Measurements from ENCODE around the gene PMEPA1.

- TF ChIP-seq YY1 (IDR thresholded peaks at IDR 0.05; ENCODE audit: insufficient read depth, insufficient read length): no peak
- TF ChIP-seq ZNF274 (IDR thresholded peaks at IDR 0.05; ENCODE audit: low read depth, low read length): no peak
- TF ChIP-seq SUZ12 (IDR thresholded peaks at IDR 0.05; ENCODE audit: extremely low read depth, insufficient read depth, insufficient read length): no peak
Measured at GRCh38 chr20:57705127-57705899, 4.5 kb downstream of the PMEPA1 start.

Data from NT2/D1 (cell line).